Common myeloid progenitor, CD34-positive (primary cell): ENCODE results near the gene STPG1.

Experiments used
- CTCF ChIA-PET: fragments of 350-600 bp; sonication (Branson Sonifier 250); formaldehyde crosslinking; loops from one replicate; lab custom pipeline; 2021; ENCODE audit warnings: antibody characterized with exemption; lab: Charles Lee
- POLR2A ChIA-PET: fragments of 350-600 bp; sonication (Branson Sonifier 250); formaldehyde crosslinking; loops from one replicate; lab custom pipeline; 2021; ENCODE audit warnings: antibody characterized with exemption; lab: Charles Lee
- DNase-seq, 3 donors: peaks; one replicate each; pipeline versions ENCODE4 v3.0.0 to v3.0.0-alpha.2; 2013
- H3K27ac ChIP-seq, 2 experiments: 1 replicate in 1 of 2; 2 replicates in 1 of 2; pipeline ENCODE4 v1.7.0; 2013; ENCODE audit warnings: inconsistent platforms in 2 of 2, low read length in 2 of 2, mild to moderate bottlenecking in 2 of 2, low read depth in 1 of 2, moderate library complexity in 1 of 2; ENCODE audit not compliant: severe bottlenecking in 2 of 2, insufficient read depth in 1 of 2, poor library complexity in 1 of 2
- H3K27me3 ChIP-seq, 5 experiments: replicated peaks in 2 of 5; 1 replicate in 3 of 5; 2 replicates in 2 of 5; pipeline versions ENCODE4 v1.6.1 to v1.7.0; 2013; ENCODE audit warnings: low read length in 4 of 5, mild to moderate bottlenecking in 2 of 5, moderate library complexity in 2 of 5, inconsistent platforms in 1 of 5; ENCODE audit not compliant: insufficient read depth in 5 of 5, control insufficient read depth in 4 of 5
- H3K36me3 ChIP-seq, 4 experiments: 1 replicate in 2 of 4; 2 replicates in 2 of 4; pipeline versions ENCODE4 v1.6.1 to v1.7.0; 2013; ENCODE audit warnings: low read length in 3 of 4, control low read depth in 1 of 4, mild to moderate bottlenecking in 1 of 4; ENCODE audit not compliant: control insufficient read depth in 4 of 4, insufficient read depth in 4 of 4
- H3K4me1 ChIP-seq, 4 experiments: 1 replicate in 3 of 4; 2 replicates in 1 of 4; pipeline versions ENCODE4 v1.6.1 to v1.7.1; 2013; ENCODE audit warnings: low read length in 3 of 4, mild to moderate bottlenecking in 3 of 4, control low read depth in 1 of 4, inconsistent platforms in 1 of 4, moderate library complexity in 1 of 4; ENCODE audit not compliant: control insufficient read depth in 4 of 4, insufficient read depth in 4 of 4; ENCODE audit errors: control extremely low read depth in 1 of 4
- H3K4me3 ChIP-seq, 7 experiments: 1 replicate in 4 of 7; 2 replicates in 3 of 7; pipeline versions ENCODE4 v1.5.1 to v1.7.0; 2013; ENCODE audit warnings: mild to moderate bottlenecking in 7 of 7, low read length in 6 of 7, moderate library complexity in 6 of 7, inconsistent platforms in 2 of 7, low read depth in 2 of 7, control low read depth in 1 of 7; ENCODE audit not compliant: insufficient read depth in 4 of 7, control insufficient read depth in 1 of 7; ENCODE audit errors: extremely low read depth in 1 of 7
- H3K9me3 ChIP-seq, 5 experiments: 1 replicate in 4 of 5; 2 replicates in 1 of 5; pipeline versions ENCODE4 v1.6.1 to v1.7.1; 2013; ENCODE audit warnings: low read length in 4 of 5, mild to moderate bottlenecking in 2 of 5, inconsistent platforms in 1 of 5, low read depth in 1 of 5, moderate library complexity in 1 of 5; ENCODE audit not compliant: control insufficient read depth in 4 of 5, insufficient read depth in 2 of 5; ENCODE audit errors: control extremely low read depth in 1 of 5
- WGBS: methylation state at CpG from one replicate; pipeline ENCODE4 v1.1.5; 2013; ENCODE audit not compliant: insufficient coverage; 5-methylcytosine and 5-hydroxymethylcytosine counted together

The STPG1 gene

DNA sequence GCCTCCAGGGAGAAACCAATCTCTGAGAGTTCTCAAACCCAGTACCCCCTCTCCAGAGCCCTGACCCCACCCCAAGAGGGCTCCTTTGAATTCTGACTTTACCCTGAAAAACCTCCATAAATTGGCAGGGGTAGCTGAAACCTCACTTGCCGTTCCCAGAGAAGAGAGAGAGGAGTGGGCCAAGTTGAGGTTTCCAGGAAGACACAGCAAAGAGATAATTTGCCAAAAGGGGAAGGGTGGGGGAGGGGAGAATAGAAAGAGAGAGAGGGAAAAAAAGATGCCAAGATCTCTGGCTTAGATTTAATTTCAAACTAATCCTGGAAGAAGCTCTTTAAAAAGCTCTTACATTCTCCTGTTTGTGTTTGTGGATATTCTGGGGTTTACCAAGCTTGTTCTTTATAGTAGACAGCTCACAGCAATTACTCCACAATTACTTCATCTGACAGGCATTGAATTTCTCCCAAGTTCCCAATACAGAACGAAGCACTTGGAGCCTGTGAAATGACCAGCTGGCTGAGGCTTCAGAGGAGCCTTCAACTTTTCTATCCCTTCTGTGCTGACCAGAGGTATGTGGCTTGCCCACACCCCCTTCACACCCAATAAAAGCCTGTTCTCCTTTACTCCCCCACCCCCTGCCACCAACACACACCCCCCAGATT, 95.5 kb downstream of the STPG1 start:
- Histone ChIP-seq H3K9me3 (no peaks in the 10 kb centered on the region), H3K4me1 (peaks cover 11 to 43% (median 36%) of the 10 kb centered on the region in 4 experiments), H3K36me3 (no peaks in the 10 kb centered on the region), H3K27me3 (peaks cover 6 to 58% (median 25%) of the 10 kb centered on the region in 5 experiments), H3K27ac (no peak overlapping the region), H3K4me3 (no peak overlapping the region)
- POLR2A ChIA-PET, result no interaction called here
- DNase-seq, result no peak
- CTCF ChIA-PET, result interaction anchor here (0.9 to 4.4 kb wide), 4 partner anchors 12 to 95 kb away, joined by 3 to 20 read pairs (median 3); partner anchors contain the start of gene STPG1
- whole genome bisulfite sequencing, result no CpG with 5 or more reads among the region's 2 CpGs

DNA sequence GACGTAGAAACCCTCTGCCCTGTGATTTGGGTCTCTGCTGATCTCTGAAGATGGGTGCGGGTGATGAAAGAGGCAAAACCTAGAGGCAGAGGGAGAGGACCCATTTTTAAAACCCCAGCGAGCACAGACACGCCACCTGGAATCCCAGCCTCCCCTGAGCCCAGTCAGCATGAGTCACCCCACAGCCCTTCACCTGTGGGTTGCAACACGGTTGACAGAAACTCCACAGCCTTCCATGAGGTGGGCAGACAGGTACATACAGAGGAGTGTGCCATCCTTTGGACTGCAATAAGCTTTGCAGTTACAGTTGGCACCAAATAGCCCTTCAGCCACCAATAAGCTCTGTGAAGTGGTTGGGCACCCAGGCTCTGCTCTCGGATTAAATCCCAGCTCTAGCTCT, 96.5 kb downstream of the STPG1 start:
- ChIA-PET CTCF (interaction anchor here (0.6 to 1.3 kb wide), 4 partner anchors 11 to 169 kb away, joined by 3 to 4 read pairs (median 3); partner anchors contain the start of gene STPG1), POLR2A (interaction anchor here (0.6 kb wide), 1 partner anchor 707 kb away, joined by 3 read pairs; no protein-coding TSS in a partner anchor)
- H3K9me3 ChIP-seq, result no peaks in the 10 kb centered on the region
- no peaks in the 10 kb centered on the region for H3K36me3 ChIP-seq
- DNase-seq, result no peak
- no peak overlapping the region for H3K27ac ChIP-seq
- H3K4me3 ChIP-seq, result no peak overlapping the region
- peaks cover 6 to 48% (median 20%) of the 10 kb centered on the region in 5 experiments for H3K27me3 ChIP-seq
- 71% methylated on average over 4 of the region's 6 CpGs for WGBS
- H3K4me1 ChIP-seq, result peaks cover 6 to 34% (median 28%) of the 10 kb centered on the region in 4 experiments

DNA sequence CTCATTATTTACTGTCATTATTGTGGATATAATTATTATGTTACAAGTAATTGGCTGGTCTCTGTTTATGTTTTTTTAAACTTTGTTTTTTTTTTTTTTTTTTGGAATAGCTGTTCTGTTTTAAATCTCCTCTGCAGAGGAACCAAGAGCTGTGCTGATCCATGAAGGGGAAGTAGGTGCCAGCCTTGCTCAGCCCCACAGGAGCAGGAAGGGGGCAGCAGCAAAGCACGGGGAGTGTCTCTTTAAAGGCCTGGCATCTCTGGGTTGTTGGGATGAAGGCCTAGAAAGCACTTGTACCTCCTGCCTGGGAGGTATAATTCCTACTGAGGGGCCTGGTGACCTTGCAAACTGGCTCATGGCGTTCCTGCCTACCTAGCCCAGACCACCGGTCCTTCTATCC, 96.9 kb downstream of the STPG1 start:
- 90% methylated on average over 2 of the region's 3 CpGs for WGBS
- H3K27me3 ChIP-seq, result peaks cover 6 to 44% (median 20%) of the 10 kb centered on the region in 5 experiments
- CTCF ChIA-PET, result interaction anchor here (0.6 to 1.1 kb wide), 6 partner anchors 13 to 169 kb away, joined by 3 to 4 read pairs (median 3); partner anchors contain the start of gene STPG1

DNA sequence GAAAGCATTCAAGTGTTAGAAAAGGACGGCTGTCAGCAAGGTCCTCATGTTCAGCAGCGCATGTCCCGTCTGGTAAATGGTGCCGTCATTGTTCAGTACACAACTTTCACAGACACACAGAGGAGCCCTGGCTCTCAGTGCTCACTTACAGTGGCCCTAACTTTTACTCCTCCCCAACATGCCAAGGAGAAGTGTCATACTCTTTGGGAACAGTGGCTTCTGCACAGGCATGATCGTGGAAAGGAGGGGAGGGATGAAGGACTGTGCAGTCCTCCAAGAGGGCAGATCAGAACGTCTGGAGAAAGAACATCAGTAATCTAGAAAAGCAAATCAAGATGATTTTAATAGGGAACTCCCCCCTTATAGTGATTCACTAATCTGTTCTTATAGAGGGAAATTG, 98.2 kb downstream of the STPG1 start:
- no CpG with 5 or more reads among the region's 6 CpGs for WGBS
- peaks cover 6 to 31% (median 20%) of the 10 kb centered on the region in 5 experiments for H3K27me3 ChIP-seq
- H3K4me3 ChIP-seq, result no peak overlapping the region
- CTCF ChIA-PET, result interaction anchor here (1.1 kb wide), 1 partner anchor 75 kb away, joined by 4 read pairs; no protein-coding TSS in a partner anchor
- H3K36me3 ChIP-seq, result no peaks in the 10 kb centered on the region
- H3K4me1 ChIP-seq, result peaks cover 0 to 20% (median 14%) of the 10 kb centered on the region in 4 experiments
- no peaks in the 10 kb centered on the region for H3K9me3 ChIP-seq
- POLR2A ChIA-PET, result no interaction called here
- H3K27ac ChIP-seq, result no peak overlapping the region
- DNase-seq, result no peak

More for the DNA sequence above, 96.9 kb downstream of the STPG1 start:
- peaks cover 6 to 30% (median 24%) of the 10 kb centered on the region in 4 experiments for H3K4me1 ChIP-seq
- POLR2A ChIA-PET, result interaction anchor here (0.6 kb wide), 1 partner anchor 706 kb away, joined by 3 read pairs; no protein-coding TSS in a partner anchor
- H3K9me3 ChIP-seq, result no peaks in the 10 kb centered on the region
- DNase-seq, result peak in 2 of 3 donors; percentile 32 to 33
- H3K36me3 ChIP-seq, result no peaks in the 10 kb centered on the region
- no peak overlapping the region for H3K27ac ChIP-seq
- H3K4me3 ChIP-seq, result no peak overlapping the region

GRCh38 chr1:24311741-24312140, 101.8 kb downstream of the STPG1 start:
- WGBS, result no CpG with 5 or more reads among the region's 1 CpG
- Histone ChIP-seq H3K9me3 (no peaks in the 10 kb centered on the region), H3K4me3 (no peak overlapping the region), H3K36me3 (no peaks in the 10 kb centered on the region), H3K27ac (no peak overlapping the region), H3K4me1 (no peaks in the 10 kb centered on the region), H3K27me3 (peaks cover 0 to 15% (median 0%) of the 10 kb centered on the region in 5 experiments)
- POLR2A ChIA-PET, result no interaction called here
- CTCF ChIA-PET, result interaction anchor here (1.4 kb wide), 1 partner anchor 19 kb away, joined by 4 read pairs; no protein-coding TSS in a partner anchor
- no peak for DNase-seq

GRCh38 chr1:24311234-24311633, 102.3 kb downstream of the STPG1 start:
- H3K27ac ChIP-seq, result no peak overlapping the region

More at GRCh38 chr1:24311234-24311633, 102.3 kb downstream of the STPG1 start:
- H3K9me3 ChIP-seq, result no peaks in the 10 kb centered on the region
- WGBS, result 100% methylated on average over 1 of the region's 3 CpGs
- H3K4me1 ChIP-seq, result no peaks in the 10 kb centered on the region
- H3K4me3 ChIP-seq, result no peak overlapping the region
- CTCF ChIA-PET, result interaction anchor here (1.5 to 1.6 kb wide), 2 partner anchors 9 to 80 kb away, joined by 5 to 7 read pairs; no protein-coding TSS in a partner anchor
- POLR2A ChIA-PET, result no interaction called here
- DNase-seq, result no peak
- no peaks in the 10 kb centered on the region for H3K36me3 ChIP-seq
- peaks cover 0 to 15% (median 0%) of the 10 kb centered on the region in 5 experiments for H3K27me3 ChIP-seq
